Ovary (tissue), 3 donors: ENCODE measurements around the gene FAM9C.

Source experiments
- CTCF ChIP-seq, 3 donors: fragments of 450-650 bp in 2 of 3; fragments of 200-600 bp in 1 of 3; IDR thresholded peaks; one replicate each; pipeline versions ENCODE4 v1.5.1 to v1.8.0; 2016 to 2022; ENCODE audit warnings: antibody characterized with exemption in 3 of 3, mild to moderate bottlenecking in 1 of 3
- EP300 ChIP-seq: sonication (generic); formaldehyde crosslinking; IDR thresholded peaks from one replicate; pipeline ENCODE4 v1.6.1; 2017; ENCODE audit warnings: antibody characterized with exemption
- POLR2A ChIP-seq: fragments of 450-650 bp; IDR thresholded peaks from one replicate; pipeline ENCODE4 v1.6.1; 2017; ENCODE audit warnings: antibody characterized with exemption, mild to moderate bottlenecking, moderate library complexity
- donor health status: DM: no; HTN: no; CAD: no.

GRCh38 chrX:13085526-13085925 is 41.1 kb upstream of the FAM9C start:
- TF ChIP-seq CTCF (IDR thresholded peaks at IDR 0.05) (no peak), POLR2A (no peak), EP300 (no peak)
